ENCODE results near the gene AGK.

GRCh38 chr7:141563956-141564623 lies 12.9 kb downstream of the AGK start:
- TF ChIP-seq POLR2AphosphoS5 (IDR thresholded peaks at IDR 0.05; ENCODE audit: low read depth, low read length) (no peak), CTCF (IDR thresholded peaks at IDR 0.05) (no peak)

All from Panc1 (cell line).